Jurkat, Clone E6-1 (cell line): ENCODE data around the gene NCKAP5.

Experiments
- DNase-seq: peaks from one replicate; pipeline ENCODE4 v3.0.0-alpha.2; 2011; ENCODE audit warnings: low read depth, low spot score
- H3K4me3 ChIP-seq: 2 replicates; pipeline ENCODE4 v1.5.1; 2011; ENCODE audit warnings: mild to moderate bottlenecking, low read length, control low read depth, moderate library complexity

Gene NCKAP5

GRCh38 chr2:133579274-133579673, 11.0 kb upstream of the NCKAP5 start:
- DNase-seq: no peak
- no peak overlapping the region for H3K4me3 ChIP-seq

GRCh38 chr2:133576714-133577113, 8.5 kb upstream of the NCKAP5 start:
- DNase-seq: no peak

GRCh38 chr2:133574620-133575019, 6.4 kb upstream of the NCKAP5 start:
- H3K4me3 ChIP-seq: no peak overlapping the region
- DNase-seq: no peak

More at GRCh38 chr2:133576714-133577113, 8.5 kb upstream of the NCKAP5 start:
- no peak overlapping the region for H3K4me3 ChIP-seq

- no peak overlapping the region for H3K4me3 ChIP-seq
- DNase-seq: no peak
These were observed 5.9 kb upstream of the NCKAP5 start for GRCh38 chr2:133574186-133574585.

GRCh38 chr2:133573491-133574162, 5.4 kb upstream of the NCKAP5 start:
- DNase-seq: no peak
- H3K4me3 ChIP-seq: no peak overlapping the region

GRCh38 chr2:133571249-133571648, 3.0 kb upstream of the NCKAP5 start:
- H3K4me3 ChIP-seq: no peak overlapping the region
- no peak for DNase-seq

GRCh38 chr2:133570542-133570941, 2.3 kb upstream of the NCKAP5 start:
- no peak overlapping the region for H3K4me3 ChIP-seq
- DNase-seq: no peak

GRCh38 chr2:133569286-133569830, 1.1 kb upstream of the NCKAP5 start:
- DNase-seq: no peak

GRCh38 chr2:133568598-133568997, 335 bp upstream of the NCKAP5 start:
- H3K4me3 ChIP-seq: no peak overlapping the region
- no peak for DNase-seq

More at GRCh38 chr2:133569286-133569830, 1.1 kb upstream of the NCKAP5 start:
- H3K4me3 ChIP-seq: no peak overlapping the region

- H3K4me3 ChIP-seq: no peak overlapping the region
- DNase-seq: no peak
These were observed 5.7 kb downstream of the NCKAP5 start for GRCh38 chr2:133562558-133562957.

GRCh38 chr2:133561045-133561852, 7.0 kb downstream of the NCKAP5 start:
- H3K4me3 ChIP-seq: no peak overlapping the region
- peak; percentile 30 for DNase-seq

GRCh38 chr2:133557614-133558013, 10.6 kb downstream of the NCKAP5 start:
- no peak overlapping the region for H3K4me3 ChIP-seq
- DNase-seq: no peak

- H3K4me3 ChIP-seq: no peak overlapping the region
- no peak for DNase-seq
These were observed 14.3 kb downstream of the NCKAP5 start for GRCh38 chr2:133553838-133554408.

- no peak for DNase-seq
- no peak overlapping the region for H3K4me3 ChIP-seq
These were observed 15.0 kb downstream of the NCKAP5 start for GRCh38 chr2:133553251-133553650.

- H3K4me3 ChIP-seq: no peak overlapping the region
- DNase-seq: no peak
These were observed 15.4 kb downstream of the NCKAP5 start for GRCh38 chr2:133552821-133553220.

GRCh38 chr2:133541797-133542196, 26.5 kb downstream of the NCKAP5 start:
- H3K4me3 ChIP-seq: no peak overlapping the region
- no peak for DNase-seq

- H3K4me3 ChIP-seq: no peak overlapping the region
These were observed 26.9 kb downstream of the NCKAP5 start for GRCh38 chr2:133541376-133541775.

GRCh38 chr2:133532919-133533318, 35.3 kb downstream of the NCKAP5 start:
- no peak overlapping the region for H3K4me3 ChIP-seq
- no peak for DNase-seq

More at GRCh38 chr2:133541376-133541775, 26.9 kb downstream of the NCKAP5 start:
- DNase-seq: no peak

GRCh38 chr2:133531382-133531781, 36.9 kb downstream of the NCKAP5 start:
- H3K4me3 ChIP-seq: no peak overlapping the region
- no peak for DNase-seq

- no peak for DNase-seq
- H3K4me3 ChIP-seq: no peak overlapping the region
These were observed 37.6 kb downstream of the NCKAP5 start for GRCh38 chr2:133530645-133531044.
